GM19099 (cell line): ENCODE data around the gene MAP3K1.

ENCODE experiments used
- POLR2A ChIP-seq: IDR thresholded peaks from 3 replicates; pipeline ENCODE4 v1.6.1; 2011; ENCODE audit warnings: low read depth; ENCODE audit not compliant: insufficient read length; ENCODE audit errors: extremely low read depth

MAP3K1 gene

GRCh38 chr5:56829137-56829908 is 14.0 kb downstream of the MAP3K1 start:
- TF ChIP-seq POLR2A = no peak

- no peak for TF ChIP-seq POLR2A
These were observed 16.4 kb downstream of the MAP3K1 start for GRCh38 chr5:56831773-56832172.

- TF ChIP-seq POLR2A = no peak
These were observed 18.0 kb downstream of the MAP3K1 start for GRCh38 chr5:56833325-56833724.

GRCh38 chr5:56837381-56837780 is 22.0 kb downstream of the MAP3K1 start:
- no peak for TF ChIP-seq POLR2A

GRCh38 chr5:56837956-56838355 is 22.6 kb downstream of the MAP3K1 start:
- no peak for TF ChIP-seq POLR2A

- TF ChIP-seq POLR2A = no peak
These were observed 23.2 kb downstream of the MAP3K1 start for GRCh38 chr5:56838409-56839039.

GRCh38 chr5:56839062-56839461 is 23.7 kb downstream of the MAP3K1 start:
- TF ChIP-seq POLR2A = no peak

GRCh38 chr5:56840597-56840996 is 25.2 kb downstream of the MAP3K1 start:
- no peak for TF ChIP-seq POLR2A

GRCh38 chr5:56845277-56845676 is 29.9 kb downstream of the MAP3K1 start:
- no peak for TF ChIP-seq POLR2A

GRCh38 chr5:56845904-56846480 is 30.6 kb downstream of the MAP3K1 start:
- no peak for TF ChIP-seq POLR2A

GRCh38 chr5:56848206-56848605 is 32.9 kb downstream of the MAP3K1 start:
- no peak for TF ChIP-seq POLR2A

- TF ChIP-seq POLR2A = no peak
These were observed 34.3 kb downstream of the MAP3K1 start for GRCh38 chr5:56849671-56850070.

- TF ChIP-seq POLR2A = no peak
These were observed 35.1 kb downstream of the MAP3K1 start for GRCh38 chr5:56850423-56850822.

GRCh38 chr5:56851258-56851941 is 36.1 kb downstream of the MAP3K1 start:
- TF ChIP-seq POLR2A = no peak

- no peak for TF ChIP-seq POLR2A
These were observed 37.1 kb downstream of the MAP3K1 start for GRCh38 chr5:56852228-56853000.
